ENCODE data around the gene LSAMP. TPM values are rescaled to one million over a fixed set of nuclear protein-coding genes. Genes with fewer than 3 reads are reported as not detected.

The LSAMP gene
- total RNA-seq, 4 donors from 2014 or later, result 1.1 to 3.5 (median 2.0) TPM

- no peak for TF ChIP-seq CTCF (IDR thresholded peaks at IDR 0.05)
- no peak for TF ChIP-seq POLR2A (IDR thresholded peaks at IDR 0.05)
- intact Hi-C loops (cut with DNase I; ENCODE audit: low total_unique reads), result no loop called here
- H3K4me3 ChIP-seq (ENCODE audit: low read depth, poor library complexity, severe bottlenecking), result no peak overlapping the region
- 96 to 100% methylated on average over 3 of the region's 3 CpGs for WGBS, 2 donors
- no peak for DNase-seq (ENCODE audit: low spot score in 2 of 2)
Observed at GRCh38 chr3:116392291-116392690, 53.0 kb downstream of the LSAMP start.

GRCh38 chr3:116391296-116392201 is 53.7 kb downstream of the LSAMP start:
- intact Hi-C loops (cut with DNase I; ENCODE audit: low total_unique reads), result no loop called here

GRCh38 chr3:116390318-116390717 is 55.0 kb downstream of the LSAMP start:
- H3K4me3 ChIP-seq (ENCODE audit: low read depth, poor library complexity, severe bottlenecking), result no peak overlapping the region
- DNase-seq (ENCODE audit: low spot score in 2 of 2), result no peak
- intact Hi-C loops (cut with DNase I; ENCODE audit: low total_unique reads), result no loop called here
- no peak for TF ChIP-seq POLR2A (IDR thresholded peaks at IDR 0.05)
- no peak for TF ChIP-seq CTCF (IDR thresholded peaks at IDR 0.05)
- 92 to 93% methylated on average over 1 of the region's 1 CpG for WGBS, 2 donors

More at GRCh38 chr3:116391296-116392201, 53.7 kb downstream of the LSAMP start:
- DNase-seq (ENCODE audit: low spot score in 2 of 2), result no peak
- H3K4me3 ChIP-seq (ENCODE audit: low read depth, poor library complexity, severe bottlenecking), result no peak overlapping the region
- no peak for TF ChIP-seq POLR2A (IDR thresholded peaks at IDR 0.05)
- no peak for TF ChIP-seq CTCF (IDR thresholded peaks at IDR 0.05)
- 95% methylated on average over 20 to 21 of the region's 23 CpGs for WGBS, 2 donors

- WGBS, 2 donors, result 22 to 32% methylated on average over 2 of the region's 2 CpGs
- H3K4me3 ChIP-seq (ENCODE audit: low read depth, poor library complexity, severe bottlenecking), result no peak overlapping the region
- TF ChIP-seq POLR2A (IDR thresholded peaks at IDR 0.05) (no peak), CTCF (IDR thresholded peaks at IDR 0.05) (no peak)
- intact Hi-C loops (cut with DNase I; ENCODE audit: low total_unique reads), result no loop called here
- no peak for DNase-seq (ENCODE audit: low spot score in 2 of 2)
Observed at GRCh38 chr3:116388867-116389385, 56.4 kb downstream of the LSAMP start.

GRCh38 chr3:116386168-116386567 is 59.1 kb downstream of the LSAMP start:
- TF ChIP-seq CTCF (IDR thresholded peaks at IDR 0.05) (no peak), POLR2A (IDR thresholded peaks at IDR 0.05) (no peak)
- 81 to 92% methylated on average over 2 of the region's 2 CpGs for WGBS, 2 donors
- no peak for DNase-seq (ENCODE audit: low spot score in 2 of 2)
- intact Hi-C loops (cut with DNase I; ENCODE audit: low total_unique reads), result no loop called here
- H3K4me3 ChIP-seq (ENCODE audit: low read depth, poor library complexity, severe bottlenecking), result no peak overlapping the region

Data from lower leg skin (tissue), 4 donors.